Measurements from ENCODE around the gene PLET1.

Gene PLET1

GRCh38 chr11:112237451-112237850 is 23.2 kb downstream of the PLET1 start:
- TF ChIP-seq CTCF (IDR thresholded peaks at IDR 0.05; ENCODE audit: borderline replicate concordance, control extremely low read depth, extremely low read depth, insufficient read depth, missing control alignments), result no peak
- DNase-seq (ENCODE audit: low spot score), result no peak
- in situ Hi-C loops (cut with MboI; ENCODE audit: low sequenced_read_pairs, unreplicated experiment), result no loop called here

GRCh38 chr11:112235750-112236390 is 24.8 kb downstream of the PLET1 start:
- no peak for TF ChIP-seq CTCF (IDR thresholded peaks at IDR 0.05; ENCODE audit: borderline replicate concordance, control extremely low read depth, extremely low read depth, insufficient read depth, missing control alignments)
- in situ Hi-C loops (cut with MboI; ENCODE audit: low sequenced_read_pairs, unreplicated experiment), result no loop called here
- DNase-seq (ENCODE audit: low spot score), result no peak

- DNase-seq (ENCODE audit: low spot score), result no peak
- in situ Hi-C loops (cut with MboI; ENCODE audit: low sequenced_read_pairs, unreplicated experiment), result no loop called here
- no peak for TF ChIP-seq CTCF (IDR thresholded peaks at IDR 0.05; ENCODE audit: borderline replicate concordance, control extremely low read depth, extremely low read depth, insufficient read depth, missing control alignments)
These were observed 28.7 kb downstream of the PLET1 start for GRCh38 chr11:112231952-112232351.

- no peak for TF ChIP-seq CTCF (IDR thresholded peaks at IDR 0.05; ENCODE audit: borderline replicate concordance, control extremely low read depth, extremely low read depth, insufficient read depth, missing control alignments)
- in situ Hi-C loops (cut with MboI; ENCODE audit: low sequenced_read_pairs, unreplicated experiment), result no loop called here
- DNase-seq (ENCODE audit: low spot score), result no peak
These were observed 30.8 kb downstream of the PLET1 start for GRCh38 chr11:112229746-112230433.

- no peak for DNase-seq (ENCODE audit: low spot score)
- no peak for TF ChIP-seq CTCF (IDR thresholded peaks at IDR 0.05; ENCODE audit: borderline replicate concordance, control extremely low read depth, extremely low read depth, insufficient read depth, missing control alignments)
- in situ Hi-C loops (cut with MboI; ENCODE audit: low sequenced_read_pairs, unreplicated experiment), result no loop called here
These were observed 31.5 kb downstream of the PLET1 start for GRCh38 chr11:112229159-112229558.

- in situ Hi-C loops (cut with MboI; ENCODE audit: low sequenced_read_pairs, unreplicated experiment), result no loop called here
- TF ChIP-seq CTCF (IDR thresholded peaks at IDR 0.05; ENCODE audit: borderline replicate concordance, control extremely low read depth, extremely low read depth, insufficient read depth, missing control alignments), result no peak
- no peak for DNase-seq (ENCODE audit: low spot score)
These were observed 32.0 kb downstream of the PLET1 start for GRCh38 chr11:112228706-112229105.

All from GM13976 (cell line).